ENCODE measurements around the gene ZXDC.

The ZXDC gene

DNA sequence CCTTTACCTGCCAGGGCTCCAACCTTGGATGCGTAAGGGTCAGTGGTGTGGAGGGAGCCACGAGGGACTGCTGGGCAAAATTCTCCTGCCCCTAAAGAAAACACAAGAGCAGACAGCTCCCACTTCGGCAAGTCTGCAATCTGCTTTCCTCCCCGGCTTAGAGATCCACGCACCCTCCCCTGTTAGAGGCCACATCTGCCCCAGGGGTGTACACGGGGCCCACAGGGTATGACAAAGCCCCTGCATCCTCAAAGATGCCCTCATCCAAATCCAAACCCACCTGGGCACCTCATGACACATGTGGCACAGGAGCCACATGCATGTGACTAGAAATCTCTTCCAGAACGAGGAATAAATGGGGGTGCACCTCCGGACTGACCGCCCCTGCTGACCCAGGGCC is 25.5 kb downstream of the ZXDC start:
- no peak for DNase-seq

DNA sequence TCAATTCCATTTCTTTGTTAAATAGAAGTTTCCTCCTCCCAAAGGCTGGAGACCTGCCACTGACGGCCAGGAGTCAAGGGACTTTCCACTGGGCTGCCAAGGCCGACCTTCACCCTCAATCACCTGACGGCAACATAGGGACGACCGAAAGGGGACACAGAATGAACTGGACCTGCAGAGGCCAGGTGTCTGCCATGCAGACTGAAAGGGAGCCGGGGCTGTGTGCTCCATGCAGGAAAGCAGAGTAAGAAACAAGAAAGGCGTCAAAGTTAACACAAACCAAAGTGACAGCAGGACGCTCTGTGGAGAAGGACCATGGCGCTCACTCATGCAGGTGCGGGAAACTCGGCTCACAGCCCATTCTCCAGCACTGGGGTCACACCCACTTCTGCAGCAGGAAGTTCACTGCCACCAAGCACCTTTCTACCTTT is 26.1 kb downstream of the ZXDC start:
- no peak for DNase-seq

- DNase-seq: no peak
These were observed 26.9 kb downstream of the ZXDC start for GRCh38 chr3:126448893-126449180.

GRCh38 chr3:126448136-126448892 is 27.4 kb downstream of the ZXDC start:
- DNase-seq: no peak

GRCh38 chr3:126447456-126448106 is 28.1 kb downstream of the ZXDC start:
- DNase-seq: no peak

GRCh38 chr3:126446791-126447190 is 28.9 kb downstream of the ZXDC start:
- DNase-seq: no peak

- no peak for DNase-seq
These were observed 29.4 kb downstream of the ZXDC start for GRCh38 chr3:126446301-126446700.

GRCh38 chr3:126445506-126445905 is 30.2 kb downstream of the ZXDC start:
- DNase-seq: no peak

DNA sequence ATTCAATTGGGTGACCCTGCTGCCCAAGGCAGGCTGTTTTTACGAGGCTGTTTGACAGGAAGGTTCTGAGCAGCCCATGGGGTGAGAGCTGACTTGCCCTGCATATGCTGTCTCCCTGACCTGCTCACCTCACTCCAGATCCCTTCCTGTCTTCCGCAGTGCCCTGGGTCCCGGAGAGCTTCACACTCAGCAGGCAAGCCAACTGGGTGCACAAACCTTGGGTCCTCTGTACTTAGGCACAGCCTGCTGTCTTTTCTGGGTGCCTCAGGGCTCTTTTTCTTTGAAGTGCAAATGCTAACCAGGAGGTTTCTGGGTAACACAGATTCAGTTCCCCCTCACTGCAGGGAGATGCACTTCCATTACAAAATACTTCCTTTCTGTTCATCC is 32.8 kb downstream of the ZXDC start:
- DNase-seq: no peak

GRCh38 chr3:126442094-126442855 is 33.4 kb downstream of the ZXDC start:
- no peak for DNase-seq

DNA sequence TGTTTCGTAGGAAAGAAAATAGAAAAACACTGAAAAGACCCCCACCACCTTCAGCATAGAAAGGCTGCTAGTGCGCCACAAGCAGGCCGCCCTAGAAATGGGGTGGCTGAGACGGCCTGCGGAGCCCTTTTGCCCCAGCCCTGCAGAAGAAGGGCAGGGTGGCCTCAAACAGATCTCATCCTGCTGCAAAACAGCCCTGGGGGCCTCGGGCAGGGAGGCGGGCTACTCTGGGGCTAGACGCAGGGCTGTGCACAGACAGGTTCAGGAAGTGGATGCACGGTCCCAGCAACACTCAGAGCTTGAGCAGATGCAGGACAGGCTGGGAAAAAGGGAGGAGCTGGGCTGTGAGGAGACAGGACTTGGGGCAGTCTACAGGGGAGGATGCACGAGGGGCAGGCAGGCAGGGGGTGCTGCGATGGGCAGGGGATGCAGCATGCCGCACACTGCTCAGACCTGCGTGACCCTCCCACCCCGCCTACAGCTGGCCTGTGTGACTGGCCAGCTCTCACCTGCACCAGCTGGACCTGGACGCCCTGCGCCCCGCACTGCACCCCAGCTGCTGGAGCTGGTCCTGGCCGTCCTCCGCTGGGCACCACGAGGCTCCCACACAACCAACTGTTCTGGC is 34.3 kb downstream of the ZXDC start:
- no peak for DNase-seq

DNA sequence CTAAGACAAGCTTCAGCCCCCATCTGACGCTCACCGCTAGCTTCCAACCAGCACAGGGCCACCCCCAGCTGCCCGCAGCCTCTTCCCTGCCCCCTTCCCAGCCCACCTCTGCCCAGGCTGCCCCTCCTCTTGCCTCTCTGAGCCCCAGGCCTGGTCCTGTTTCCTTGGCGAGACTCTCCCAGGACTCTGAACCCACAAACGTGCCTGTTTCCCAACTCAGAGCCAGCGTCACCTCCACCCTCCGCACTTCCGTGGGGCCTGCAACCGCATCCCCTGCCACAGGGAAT is 35.0 kb downstream of the ZXDC start:
- no peak for DNase-seq

DNA sequence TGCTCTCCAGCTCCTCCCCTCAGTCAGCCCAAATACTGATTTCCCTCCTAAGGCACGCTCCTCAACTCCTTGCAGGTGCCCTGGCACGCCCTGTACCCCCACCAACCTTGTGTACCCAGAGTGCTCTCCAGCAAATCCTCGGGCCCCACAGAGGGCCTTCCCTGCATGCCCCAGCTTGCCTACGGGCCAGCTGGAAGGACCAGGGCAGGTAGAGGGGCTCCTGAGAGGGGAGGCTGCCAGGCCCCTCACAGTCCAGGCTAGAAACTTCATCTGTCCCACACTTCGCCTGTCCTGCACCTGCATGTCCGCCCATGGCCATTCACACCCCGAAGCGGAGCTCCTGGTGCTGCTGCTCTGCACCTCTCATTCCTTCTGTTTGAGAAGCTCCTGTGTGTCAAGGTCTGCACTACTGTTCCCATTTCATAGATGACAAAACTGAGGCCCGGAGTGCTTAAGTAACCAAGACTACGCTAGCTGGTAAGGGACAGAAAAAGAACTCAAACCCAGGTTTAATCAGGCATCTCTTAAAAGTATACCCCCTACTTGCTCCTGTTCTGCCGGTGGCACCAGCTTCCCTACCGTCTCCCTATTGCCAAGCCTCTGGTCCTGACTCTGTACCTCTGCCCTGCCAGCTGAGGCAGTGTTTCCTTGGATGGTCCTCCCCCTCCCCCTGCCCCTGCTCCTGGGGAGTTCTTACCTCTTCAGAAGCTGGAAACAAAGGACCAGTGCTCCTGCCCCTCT is 35.6 kb downstream of the ZXDC start:
- DNase-seq: no peak

DNA sequence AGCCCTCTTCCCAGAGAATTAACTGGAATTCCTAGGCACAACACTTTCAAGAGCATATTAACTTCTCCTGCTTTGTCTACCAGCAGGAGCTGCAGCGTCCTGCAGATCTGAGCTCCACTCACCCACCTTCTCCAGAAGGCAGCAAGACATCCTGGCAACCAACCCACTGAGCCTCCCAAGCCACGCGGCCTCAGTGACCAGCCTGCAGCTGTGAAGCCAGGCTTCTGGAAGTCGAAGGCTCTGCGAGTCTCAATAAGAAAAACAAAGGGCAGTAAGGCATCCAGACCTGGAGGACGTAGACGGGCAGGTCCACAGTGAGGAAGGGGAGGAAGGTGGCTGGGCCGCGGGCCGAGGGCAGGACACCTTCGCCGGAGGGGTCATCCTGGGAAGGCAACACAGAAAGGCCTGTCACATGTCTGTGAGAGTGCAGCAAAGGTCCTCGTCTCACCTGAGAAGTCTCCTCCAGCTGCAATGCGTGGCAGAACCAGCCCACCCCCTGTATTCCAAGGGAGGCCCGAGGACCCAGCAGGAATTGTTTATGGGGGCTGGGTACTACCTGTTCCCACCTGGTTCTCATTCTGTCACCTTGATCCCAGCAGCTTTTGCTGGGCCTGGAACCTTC is 36.2 kb downstream of the ZXDC start:
- no peak for DNase-seq

GRCh38 chr3:126438746-126439145 is 36.9 kb downstream of the ZXDC start:
- no peak for DNase-seq

- DNase-seq: no peak
These were observed 37.5 kb downstream of the ZXDC start for GRCh38 chr3:126438186-126438585.

- DNase-seq: no peak
These were observed 38.6 kb downstream of the ZXDC start for GRCh38 chr3:126436826-126437717.

DNA sequence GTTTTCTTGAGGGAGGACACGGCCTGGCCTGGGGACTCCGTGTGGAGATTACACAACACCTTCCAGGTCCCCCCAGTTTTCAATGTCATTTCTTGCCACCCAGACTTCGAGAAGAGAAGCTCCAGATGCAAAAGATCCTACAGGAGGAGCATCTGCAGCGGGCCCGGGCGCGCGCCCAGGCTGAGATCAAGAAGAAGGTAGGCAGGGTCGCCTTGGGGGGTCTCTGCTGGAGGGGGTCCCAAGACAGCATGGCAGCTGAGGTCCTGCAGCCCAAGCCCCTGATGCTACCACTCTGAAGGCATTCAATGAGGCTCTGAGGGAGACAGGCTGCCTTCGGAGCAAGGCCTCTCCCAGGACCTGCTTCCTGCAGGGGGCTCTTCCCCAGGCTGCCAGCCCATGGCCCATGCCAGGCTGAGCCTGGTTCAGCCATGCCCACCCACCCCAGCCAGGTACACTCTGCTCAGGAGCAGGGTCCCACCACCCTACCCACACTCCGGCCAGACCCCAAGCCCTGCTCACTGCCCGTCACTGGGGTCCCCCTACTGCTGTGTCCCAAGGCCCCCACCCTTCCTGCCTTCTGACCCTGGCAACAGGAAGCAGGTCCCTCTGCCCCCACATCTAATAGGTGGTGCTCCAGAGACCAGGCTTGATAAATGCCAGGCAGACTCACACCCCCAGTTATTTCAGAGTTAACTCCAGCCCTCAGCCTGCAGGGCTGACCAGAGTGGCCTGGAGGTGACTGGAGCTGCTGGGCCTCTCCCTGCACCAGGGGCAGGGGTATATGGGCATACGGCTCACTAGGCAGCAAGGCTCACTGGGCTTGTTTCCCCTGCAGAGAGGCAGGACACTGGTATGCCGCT is 40.0 kb downstream of the ZXDC start:
- DNase-seq: no peak

DNA sequence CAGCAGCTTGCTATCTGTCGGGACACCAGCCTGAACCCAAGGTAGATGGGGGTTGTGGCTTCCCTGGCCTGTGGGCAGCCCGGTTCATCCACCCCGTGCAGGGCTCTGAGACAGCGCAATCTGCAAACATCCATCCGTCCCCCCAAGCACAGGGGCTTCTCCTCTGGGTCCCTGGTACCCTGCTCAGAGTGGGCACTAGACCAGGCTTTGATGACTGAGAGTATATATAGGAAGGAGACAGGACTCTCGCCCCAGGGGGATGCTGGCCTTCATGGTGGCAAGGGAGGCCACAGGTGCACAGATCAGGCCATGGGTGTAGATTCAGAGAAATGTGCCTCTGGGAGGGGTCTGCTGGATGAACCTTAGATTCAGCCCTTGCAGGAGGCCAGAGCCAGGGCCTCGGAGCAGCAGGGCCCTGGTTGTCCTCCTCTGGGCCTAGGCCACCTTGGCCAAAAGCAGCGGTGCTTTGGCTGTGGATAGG is 40.7 kb downstream of the ZXDC start:
- no peak for DNase-seq

DNA sequence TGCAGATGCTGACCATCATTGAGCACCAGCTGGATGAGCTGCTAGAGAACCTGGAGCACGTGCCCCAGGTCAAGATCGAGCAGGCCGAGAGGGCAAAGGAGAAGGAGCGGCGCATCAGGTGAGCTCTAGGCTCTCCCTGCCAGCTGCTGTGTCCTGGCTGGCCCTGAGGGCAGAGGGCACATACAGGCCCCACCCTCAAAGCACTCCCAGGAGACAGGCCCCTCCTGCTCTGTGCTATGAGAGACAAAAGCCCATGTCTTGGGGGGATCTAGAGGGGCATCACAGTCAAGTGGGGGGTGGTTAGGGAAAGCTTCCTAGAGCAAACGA is 41.5 kb downstream of the ZXDC start:
- DNase-seq: no peak

Data from 8988T (cell line).